HCT116 (cell line): ENCODE measurements around the gene POU2AF1. TPM values are rescaled to one million over a fixed set of nuclear protein-coding genes. Genes with fewer than 3 reads are reported as not detected.

Experiments used
- ATAC-seq: fragments of 200-7000 bp; cut with Tn5 transposase; 2 replicates; pipeline ENCODE4 v1.9.1; 2020; ENCODE audit warnings: mild to moderate bottlenecking, moderate library complexity
- BruUV-seq: library from RNA; stranded (reverse); fragments of 400-500 nt; replicated peaks from 2 replicates; lab custom pipeline; 2021; lab: Mats Ljungman, UMichigan
- CTCF ChIA-PET: fragments of 300-600 bp; sonication (Branson Sonifier 250); formaldehyde crosslinking; loops from one replicate; lab custom pipeline; 2021; ENCODE audit warnings: antibody characterized with exemption; lab: Charles Lee
- POLR2A ChIA-PET: fragments of 300-600, 350-600 bp; sonication (Branson Sonifier 250); formaldehyde crosslinking; loops from one replicate; lab custom pipeline; 2021; ENCODE audit warnings: antibody characterized with exemption; lab: Charles Lee
- RAD21 ChIA-PET, 2 experiments: fragments of 300-600 bp; sonication (Branson Sonifier 250); formaldehyde crosslinking; loops; one replicate each; lab custom pipeline; 2023; ENCODE audit warnings: low total read pairs in 2 of 2; ENCODE audit not compliant: uncharacterized antibody in 2 of 2, unreplicated experiment in 2 of 2, low non-redundant PET in 1 of 2; lab: Charles Lee
- DNase-seq: peaks from one replicate; pipeline ENCODE4 v3.0.0-alpha.2; 2010; ENCODE audit warnings: low read depth, low spot score
- H2AFZ ChIP-seq: fragments of 200-600 bp; shearing (Covaris generic), sonication (generic); 2 replicates; pipeline ENCODE4 v1.6.1; 2017; ENCODE audit warnings: low read depth, mixed run types, mixed read lengths, antibody characterized with exemption, low read length; ENCODE audit not compliant: poor library complexity, severe bottlenecking
- H3K27ac ChIP-seq: 2 replicates; pipeline ENCODE4 v1.5.1; 2012; ENCODE audit warnings: low read depth, low read length
- H3K27me3 ChIP-seq: fragments of 200-600 bp; sonication (generic); 2 replicates; pipeline ENCODE4 v1.6.1; 2016; ENCODE audit warnings: mixed run types, low read length, mixed read lengths; ENCODE audit not compliant: insufficient read depth
- H3K36me3 ChIP-seq, 2 experiments: fragments of 200-500 bp in 1 of 2; fragments of 200-600 bp in 1 of 2; sonication (Bioruptor generic) in 1 of 2; sonication (generic) in 1 of 2; 2 replicates each; pipeline versions ENCODE4 v1.5.1 to v1.6.1; 2014 to 2016; ENCODE audit warnings: low read length in 2 of 2, inconsistent platforms in 1 of 2, mixed read lengths in 1 of 2, mixed run types in 1 of 2; ENCODE audit not compliant: insufficient read depth in 2 of 2, control insufficient read depth in 1 of 2
- H3K4me1 ChIP-seq, 2 experiments: fragments of 200-600 bp in 1 of 2; sonication (generic) in 1 of 2; 2 replicates each; pipeline versions ENCODE4 v1.5.1 to v1.6.1; 2012 to 2017; ENCODE audit warnings: low read length in 2 of 2, inconsistent platforms in 1 of 2, mild to moderate bottlenecking in 1 of 2, mixed read lengths in 1 of 2, mixed run types in 1 of 2, moderate library complexity in 1 of 2; ENCODE audit not compliant: insufficient read depth in 2 of 2, control insufficient read depth in 1 of 2
- H3K4me2 ChIP-seq: fragments of 200-600 bp; sonication (generic); 2 replicates; pipeline ENCODE4 v1.6.1; 2017; ENCODE audit warnings: mixed run types, low read length, mixed read lengths
- H3K4me3 ChIP-seq, 2 experiments: fragments of 200-600 bp in 1 of 2; sonication (generic) in 1 of 2; replicated peaks in 1 of 2; 2 replicates each; pipeline ENCODE4 v1.5.1; 2011 to 2016; ENCODE audit warnings: low read length in 2 of 2, control low read depth in 1 of 2, low read depth in 1 of 2, mild to moderate bottlenecking in 1 of 2, mixed read lengths in 1 of 2, mixed run types in 1 of 2
- H3K79me2 ChIP-seq: fragments of 200-600 bp; sonication (generic); 2 replicates; pipeline ENCODE4 v1.6.1; 2017; ENCODE audit warnings: mild to moderate bottlenecking, mixed run types, low read length, moderate library complexity, mixed read lengths; ENCODE audit not compliant: insufficient read depth
- H3K9ac ChIP-seq: fragments of 200-600 bp; sonication (generic); 2 replicates; pipeline ENCODE4 v1.6.1; 2016; ENCODE audit warnings: low read length, mixed read lengths
- H3K9me2 ChIP-seq: fragments of 200-600 bp; sonication (generic), shearing (Covaris generic); 2 replicates; pipeline ENCODE4 v1.6.1; 2017; ENCODE audit warnings: mixed run types, mild to moderate bottlenecking, moderate library complexity; ENCODE audit not compliant: insufficient read depth
- H3K9me3 ChIP-seq, 2 experiments: fragments of 200-500 bp in 1 of 2; fragments of 200-600 bp in 1 of 2; sonication (Bioruptor generic) in 1 of 2; sonication (generic) in 1 of 2; 2 replicates each; pipeline ENCODE4 v1.6.1; 2014 to 2017; ENCODE audit warnings: low read length in 2 of 2, mixed read lengths in 2 of 2, inconsistent platforms in 1 of 2, low read depth in 1 of 2, mild to moderate bottlenecking in 1 of 2, mixed run types in 1 of 2, moderate library complexity in 1 of 2; ENCODE audit not compliant: control insufficient read depth in 1 of 2, insufficient read depth in 1 of 2
- H4K20me1 ChIP-seq: fragments of 200-600 bp; sonication (generic), shearing (Covaris generic); 2 replicates; pipeline ENCODE4 v1.6.1; 2017; ENCODE audit warnings: mixed run types, mild to moderate bottlenecking, moderate library complexity; ENCODE audit not compliant: insufficient read depth
- EGR1 ChIP-seq: IDR thresholded peaks from 2 replicates; pipeline ENCODE4 v1.6.1; 2012; ENCODE audit warnings: low read depth
- ELF1 ChIP-seq: IDR thresholded peaks from 2 replicates; pipeline ENCODE4 v1.6.1; 2012; ENCODE audit warnings: low read depth, borderline replicate concordance
- EZH2phosphoT487 ChIP-seq: fragments of 200-600 bp; IDR thresholded peaks from 2 replicates; pipeline ENCODE4 v1.6.1; 2018; ENCODE audit warnings: antibody characterized with exemption, borderline replicate concordance
- FOSL1 ChIP-seq: IDR thresholded peaks from 2 replicates; pipeline ENCODE4 v1.6.1; 2012; ENCODE audit warnings: low read depth
- POLR2A ChIP-seq: IDR thresholded peaks from 2 replicates; pipeline ENCODE4 v1.7.0; 2011; ENCODE audit warnings: borderline replicate concordance; ENCODE audit not compliant: insufficient read depth, insufficient read length; ENCODE audit errors: extremely low read depth
- POLR2AphosphoS5 ChIP-seq: IDR thresholded peaks from 2 replicates; pipeline ENCODE4 v1.6.1; 2011; ENCODE audit warnings: mild to moderate bottlenecking, low read depth, low read length, moderate library complexity
- RAD21 ChIP-seq: IDR thresholded peaks from 2 replicates; pipeline ENCODE4 v1.6.1; 2012; ENCODE audit warnings: low read depth, mild to moderate bottlenecking
- SP1 ChIP-seq: IDR thresholded peaks from 2 replicates; pipeline ENCODE4 v1.6.1; 2012; ENCODE audit warnings: low read depth
- SRF ChIP-seq: IDR thresholded peaks from 2 replicates; pipeline ENCODE4 v1.6.1; 2012; ENCODE audit warnings: low read depth
- TCF7L2 ChIP-seq: IDR thresholded peaks from 2 replicates; pipeline ENCODE4 v1.7.0; 2011; ENCODE audit warnings: borderline replicate concordance, inconsistent platforms; ENCODE audit not compliant: insufficient read depth, insufficient read length; ENCODE audit errors: extremely low read depth
- ZNF274 ChIP-seq: fragments of 200-500 bp; sonication (Bioruptor generic); IDR thresholded peaks from 2 replicates; pipeline ENCODE4 v1.6.1; 2014; ENCODE audit warnings: mild to moderate bottlenecking, low read depth, low read length, inconsistent platforms
- intact Hi-C: fragments of 100-400 bp; cut with micrococcal nuclease; formaldehyde crosslinking; loops from 2 replicates; pipeline ENCODE4 v1.10.0; 2022
- total RNA-seq: library from RNA; stranded (reverse); gene quantifications from one replicate; pipeline ENCODE4 v1.2.1, GENCODE V29; 2021; ENCODE audit not compliant: unreplicated experiment
- TF ChIP-seq, protein P1 (sequence below): IDR thresholded peaks from 2 replicates; pipeline ENCODE4 v1.6.1; 2012
- TF ChIP-seq, protein P2 (sequence below): IDR thresholded peaks from 2 replicates; pipeline ENCODE4 v1.6.1; 2011; ENCODE audit warnings: mild to moderate bottlenecking, low read length, moderate library complexity; ENCODE audit not compliant: insufficient replicate concordance; ENCODE audit errors: extremely low read depth

Gene POU2AF1
- total RNA-seq, 1 experiment from 2014 or later: 0.17 TPM

DNA sequence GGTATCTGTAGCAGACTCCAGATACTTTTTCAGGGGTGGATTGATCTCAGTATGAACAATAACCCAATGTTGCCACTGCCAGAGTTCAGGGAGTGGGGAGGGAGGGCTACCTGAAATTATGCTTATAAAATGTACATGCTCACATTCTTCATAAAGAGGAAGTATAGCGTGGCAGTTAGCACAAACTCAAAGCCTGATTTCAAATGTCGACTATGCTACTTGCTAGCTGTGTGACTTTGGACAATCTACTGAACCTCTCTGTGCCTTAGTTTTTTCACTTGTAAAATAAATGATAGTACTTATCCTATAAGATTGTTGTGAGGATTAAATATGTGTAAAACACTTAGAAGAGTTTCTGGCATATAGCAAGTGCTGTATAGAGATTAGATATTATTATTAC, 26.5 kb upstream of the POU2AF1 start:
- POLR2A ChIA-PET: no interaction called here
- H3K9ac ChIP-seq: no peak overlapping the region
- no TSS peak for BruUV-seq
- H3K9me2 ChIP-seq: no peaks in the 10 kb centered on the region; the same call in 1 of the 2 replicates
- DNase-seq: no peak
- no peaks in the 10 kb centered on the region for H3K36me3 ChIP-seq
- no peaks in the 10 kb centered on the region for H3K79me2 ChIP-seq
- TF ChIP-seq, protein P1, sequence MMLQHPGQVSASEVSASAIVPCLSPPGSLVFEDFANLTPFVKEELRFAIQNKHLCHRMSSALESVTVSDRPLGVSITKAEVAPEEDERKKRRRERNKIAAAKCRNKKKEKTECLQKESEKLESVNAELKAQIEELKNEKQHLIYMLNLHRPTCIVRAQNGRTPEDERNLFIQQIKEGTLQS: no peak
- TF ChIP-seq EZH2phosphoT487 (no peak), POLR2A (no peak), RAD21 (no peak), TCF7L2 (no peak), SRF (no peak), ELF1 (no peak), SP1 (no peak), POLR2AphosphoS5 (no peak), FOSL1 (no peak), ZNF274 (no peak), EGR1 (no peak)
- TF ChIP-seq, protein P2, sequence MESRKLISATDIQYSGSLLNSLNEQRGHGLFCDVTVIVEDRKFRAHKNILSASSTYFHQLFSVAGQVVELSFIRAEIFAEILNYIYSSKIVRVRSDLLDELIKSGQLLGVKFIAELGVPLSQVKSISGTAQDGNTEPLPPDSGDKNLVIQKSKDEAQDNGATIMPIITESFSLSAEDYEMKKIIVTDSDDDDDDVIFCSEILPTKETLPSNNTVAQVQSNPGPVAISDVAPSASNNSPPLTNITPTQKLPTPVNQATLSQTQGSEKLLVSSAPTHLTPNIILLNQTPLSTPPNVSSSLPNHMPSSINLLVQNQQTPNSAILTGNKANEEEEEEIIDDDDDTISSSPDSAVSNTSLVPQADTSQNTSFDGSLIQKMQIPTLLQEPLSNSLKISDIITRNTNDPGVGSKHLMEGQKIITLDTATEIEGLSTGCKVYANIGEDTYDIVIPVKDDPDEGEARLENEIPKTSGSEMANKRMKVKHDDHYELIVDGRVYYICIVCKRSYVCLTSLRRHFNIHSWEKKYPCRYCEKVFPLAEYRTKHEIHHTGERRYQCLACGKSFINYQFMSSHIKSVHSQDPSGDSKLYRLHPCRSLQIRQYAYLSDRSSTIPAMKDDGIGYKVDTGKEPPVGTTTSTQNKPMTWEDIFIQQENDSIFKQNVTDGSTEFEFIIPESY: no peak
- TF ChIP-seq, all 23 proteins: peak for 0
- ChIA-PET RAD21 (no interaction called here), CTCF (no interaction called here)
- Histone ChIP-seq H2AFZ (no peak overlapping the region), H4K20me1 (no peaks in the 10 kb centered on the region), H3K4me1 (no peaks in the 10 kb centered on the region), H3K4me2 (no peak overlapping the region), H3K27ac (no peak overlapping the region), H3K27me3 (peaks cover 7% of the 10 kb centered on the region; the same call in 1 of the 2 replicates), H3K4me3 (no peak overlapping the region), H3K9me3 (no peaks in the 10 kb centered on the region)
- no peak for ATAC-seq
- intact Hi-C loops: no loop called here
